ENCODE results near the gene SPHK2.
"Not testable (repeated sequence)": the region's sequence is repeated elsewhere in the genome, so short reads cannot be mapped to it uniquely, and the experiment has no call there.

The SPHK2 gene

DNA sequence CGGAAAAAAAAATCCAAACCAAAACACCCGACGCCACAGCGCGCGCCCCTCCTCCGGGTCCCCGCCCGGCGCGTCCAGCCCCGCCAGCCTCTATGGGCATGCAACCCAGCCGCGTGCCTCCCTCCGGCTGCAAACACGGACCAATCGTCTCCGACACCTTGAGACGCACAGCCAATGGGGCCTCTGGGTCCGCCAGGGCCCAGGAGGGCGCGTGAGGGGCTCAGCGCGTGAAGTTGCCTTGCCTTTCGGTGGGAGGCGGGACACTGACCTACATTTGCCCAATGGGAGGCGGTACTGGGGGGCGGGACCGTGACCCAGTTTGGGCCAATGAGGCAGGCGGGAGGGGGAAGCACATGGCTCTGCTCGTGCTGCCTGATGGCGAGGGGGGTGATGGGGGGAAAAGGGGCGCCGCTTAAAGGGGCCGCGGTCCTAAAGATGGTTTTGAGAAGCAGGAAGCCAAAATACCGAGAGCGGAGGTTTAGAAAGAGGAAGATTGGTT lies 18.2 kb downstream of the SPHK2 start:
- FAIRE-seq, result peak; percentile 35

DNA sequence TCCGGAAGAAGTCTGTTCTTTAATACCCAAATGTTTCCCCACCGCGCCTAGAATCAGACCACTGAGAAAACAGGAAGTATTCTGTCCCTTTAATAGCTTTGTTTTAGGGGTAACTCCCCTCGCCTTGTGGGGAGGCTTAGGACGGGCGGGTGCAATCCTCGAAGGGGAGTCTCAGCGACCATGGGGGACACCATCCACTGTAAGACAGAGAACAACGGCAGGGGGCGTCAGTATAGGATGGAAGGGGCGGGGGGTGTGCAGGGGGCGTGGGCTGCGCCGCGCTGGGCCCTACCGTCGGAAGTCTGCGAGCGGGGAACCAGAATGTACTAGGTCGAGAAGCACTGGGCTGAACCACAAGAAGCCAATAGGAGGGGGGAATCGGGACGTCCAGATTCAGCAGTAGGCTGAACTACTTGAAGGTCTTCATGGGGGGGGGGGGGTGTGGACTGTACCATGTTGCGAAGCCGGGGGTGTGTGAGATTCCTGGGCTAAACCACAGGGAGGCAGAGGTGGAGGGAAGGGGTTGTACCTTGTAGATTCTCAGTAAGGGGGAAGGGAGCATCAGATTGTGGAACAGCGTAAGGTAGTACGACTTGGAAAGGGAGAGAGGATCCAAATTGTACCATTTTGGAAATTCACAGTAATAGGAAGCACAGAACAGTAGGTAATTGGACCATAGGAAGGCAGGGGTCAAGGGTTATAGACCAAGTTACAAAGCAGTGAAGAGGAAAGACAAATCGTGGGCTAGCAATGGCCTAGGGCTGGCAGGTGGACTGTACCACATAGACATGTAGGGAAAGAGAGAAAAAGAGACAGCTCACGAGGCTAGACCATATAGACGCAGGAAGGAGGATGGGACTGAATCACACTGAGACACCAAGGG lies 18.9 kb downstream of the SPHK2 start:
- no peak for FAIRE-seq

DNA sequence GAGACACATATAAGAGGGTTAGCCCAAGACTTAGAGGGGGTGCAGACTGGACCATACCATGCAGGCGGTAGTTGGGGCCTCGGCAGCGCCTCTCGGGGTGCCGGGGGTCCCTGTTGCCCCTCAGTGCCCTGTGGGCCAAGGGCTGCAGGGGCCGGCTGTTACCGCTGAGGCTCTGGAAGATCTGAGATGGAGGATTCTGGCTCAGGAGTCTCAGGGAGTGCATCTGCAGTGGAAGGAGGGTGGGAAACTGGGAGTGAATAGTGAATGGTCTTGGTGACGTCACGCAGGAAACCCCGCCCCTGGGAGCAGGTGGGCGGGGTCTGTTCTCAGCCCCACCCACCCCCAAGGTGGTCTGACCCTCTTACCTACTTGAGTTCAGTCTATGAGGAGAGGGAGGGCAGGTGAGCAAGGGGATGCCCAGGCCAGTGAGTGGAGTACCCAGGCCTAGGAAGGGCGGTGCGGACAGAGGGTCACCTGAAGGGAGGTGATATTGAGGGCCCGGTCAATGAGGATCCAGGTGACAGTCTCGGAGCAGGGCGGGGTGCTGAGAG lies 19.6 kb downstream of the SPHK2 start:
- no peak for FAIRE-seq

DNA sequence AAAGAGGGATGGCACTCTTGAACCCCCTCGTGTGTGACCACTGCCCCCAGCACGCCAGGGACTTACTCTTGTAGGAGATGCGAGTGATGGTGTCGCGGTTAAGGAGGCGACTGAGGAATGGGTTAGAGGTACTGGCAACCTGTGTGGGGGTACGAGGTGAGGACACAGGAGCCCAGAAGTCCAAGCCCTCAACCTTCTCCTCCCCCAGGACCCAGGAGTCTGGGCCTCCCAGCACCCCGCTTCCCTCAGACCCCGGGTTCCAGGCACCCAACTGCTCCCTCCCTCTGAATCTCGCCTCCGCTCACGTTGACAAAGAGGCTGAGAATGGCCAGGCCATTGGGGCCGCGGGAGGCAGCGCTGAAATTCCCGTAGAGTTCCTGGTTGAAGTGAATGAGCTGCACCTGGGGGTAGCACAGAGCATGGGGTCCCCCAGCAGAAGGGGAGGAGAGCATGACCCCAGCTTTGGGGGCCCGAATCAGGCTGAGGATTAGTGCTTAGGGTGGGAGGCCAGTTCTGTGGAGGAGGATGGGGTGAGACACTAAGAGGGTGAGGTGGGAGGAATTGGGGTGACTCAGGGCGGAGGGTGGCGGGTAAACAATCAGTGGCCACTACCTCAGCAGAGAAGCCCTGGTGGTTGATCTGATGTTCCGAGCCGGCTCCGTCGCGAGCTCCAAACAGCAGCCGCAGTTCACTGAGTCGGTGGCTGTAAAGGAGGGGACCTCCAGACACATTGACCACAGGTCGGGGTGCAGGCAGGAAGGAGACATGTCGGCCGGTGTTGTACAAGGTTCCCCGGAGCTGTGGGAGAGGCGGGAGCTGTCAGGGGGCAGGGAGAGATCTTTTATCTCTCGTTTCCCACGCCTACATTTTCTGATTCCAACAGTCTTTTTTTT lies 20.4 kb downstream of the SPHK2 start:
- FAIRE-seq, result no peak

DNA sequence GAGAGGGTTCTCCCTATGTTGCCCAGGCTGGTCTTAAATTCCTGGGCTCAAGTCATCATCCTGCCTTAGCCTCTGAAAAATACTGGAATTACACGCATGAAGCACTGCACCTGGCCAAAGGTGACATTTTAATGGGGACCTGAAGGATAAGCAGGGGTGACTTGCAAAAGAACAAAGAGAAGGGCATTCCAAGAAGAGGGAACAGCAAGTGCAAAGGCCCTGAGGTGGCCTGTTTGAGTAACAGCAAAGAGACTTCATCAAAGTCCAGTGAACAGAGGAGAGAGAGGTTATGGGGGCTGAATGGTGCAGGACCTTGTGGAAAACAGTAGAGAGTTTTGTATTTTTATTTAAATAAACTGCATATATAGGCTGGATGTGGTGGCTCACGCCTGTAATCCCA lies 22.5 kb downstream of the SPHK2 start:
- FAIRE-seq, result no peak

DNA sequence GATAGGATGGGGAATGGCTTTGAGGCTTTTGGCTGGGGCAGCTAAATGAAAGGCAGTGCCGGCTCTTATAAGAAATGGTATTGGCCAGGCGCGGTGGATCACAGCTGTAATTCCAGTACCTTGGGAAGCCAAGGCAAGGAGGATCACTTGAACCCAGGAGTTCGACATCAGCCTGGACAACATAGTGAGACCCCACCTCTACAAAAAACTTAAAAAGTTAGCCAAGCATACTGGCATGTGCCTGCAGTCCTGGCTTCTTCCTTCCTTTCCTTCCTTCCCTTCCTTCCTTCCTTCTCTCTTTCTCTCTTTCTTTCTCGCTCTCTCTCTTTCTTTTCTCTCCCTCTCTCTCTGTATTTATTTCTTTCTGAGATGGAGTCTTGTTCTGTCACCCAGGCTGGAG lies 23.6 kb downstream of the SPHK2 start:
- FAIRE-seq, result no peak

DNA sequence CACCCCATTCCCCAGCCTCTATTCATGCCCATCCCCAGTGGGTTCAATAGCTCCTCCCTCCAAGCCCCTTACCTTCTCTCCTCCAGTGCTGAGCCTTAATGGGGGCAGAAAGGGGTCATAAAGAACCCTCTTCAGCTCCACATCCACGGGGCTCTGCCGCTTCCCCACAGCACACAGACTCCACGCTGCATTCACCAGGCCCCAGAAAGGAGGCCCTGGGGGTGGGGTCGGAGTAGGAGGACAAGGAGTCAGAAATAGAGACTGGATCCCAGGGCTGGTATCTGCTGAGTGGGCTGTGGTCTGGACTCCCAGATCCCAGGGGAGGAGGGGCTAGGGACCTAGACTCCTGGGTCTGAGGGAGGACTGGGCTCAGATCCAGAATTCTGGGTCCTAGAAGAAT lies 25.0 kb downstream of the SPHK2 start:
- no peak for FAIRE-seq

DNA sequence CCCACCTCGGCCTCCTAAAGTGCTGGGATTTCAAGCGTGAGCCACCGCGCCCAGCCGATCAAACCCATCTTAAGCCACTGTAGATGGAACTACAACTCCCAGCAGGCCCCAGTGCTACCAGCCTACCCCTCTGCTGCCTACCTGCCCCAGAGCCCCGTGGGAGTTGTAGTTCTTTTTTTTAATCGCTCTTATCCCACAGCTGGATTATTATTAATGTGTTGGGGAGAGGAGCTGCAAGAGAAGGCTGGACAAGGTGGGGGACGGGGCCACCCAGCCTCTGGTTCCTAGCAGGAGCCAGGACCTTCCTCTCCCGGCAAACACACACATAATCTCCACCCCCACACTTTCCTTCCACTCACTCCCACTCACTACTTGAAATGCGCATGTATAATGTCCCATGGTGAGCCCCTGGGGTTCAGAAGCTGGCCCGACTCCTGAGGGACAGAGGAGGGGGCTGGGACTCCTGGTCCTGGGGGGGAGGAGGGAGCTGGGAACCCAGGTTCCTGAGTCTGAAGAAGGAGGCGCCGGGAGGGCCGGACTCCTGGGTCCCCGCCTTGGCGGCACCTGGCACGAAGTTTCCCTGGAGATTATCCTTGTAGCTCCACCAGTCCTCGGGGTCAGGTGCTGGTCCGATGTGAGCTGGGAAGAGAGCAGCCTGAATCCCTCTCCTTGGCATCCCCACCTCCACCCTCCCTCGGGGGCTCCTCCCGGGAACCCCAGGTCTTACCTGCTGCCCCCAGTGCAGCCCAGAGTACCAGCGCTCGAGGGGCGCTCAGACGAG lies 25.7 kb downstream of the SPHK2 start:
- FAIRE-seq, result no peak

DNA sequence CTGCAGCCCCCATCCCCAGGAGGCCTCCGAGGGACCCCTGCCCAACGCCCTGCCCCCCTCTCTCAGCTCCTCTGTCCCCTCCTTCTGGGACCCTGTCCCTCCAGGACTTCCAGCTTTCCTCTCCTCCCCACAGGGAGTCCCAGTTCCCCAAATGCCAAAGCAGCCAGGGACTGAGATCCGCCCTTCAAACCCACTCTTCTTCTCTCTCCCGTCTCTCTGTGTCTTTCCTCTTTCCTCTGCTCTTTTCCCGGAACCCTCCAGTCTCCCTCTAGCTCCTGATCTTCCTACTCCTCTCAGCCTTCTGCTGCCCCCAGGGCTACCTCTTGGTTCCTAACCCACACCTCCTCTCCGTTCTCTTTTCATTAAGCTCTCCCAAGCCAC lies 26.3 kb downstream of the SPHK2 start:
- FAIRE-seq, result no peak

DNA sequence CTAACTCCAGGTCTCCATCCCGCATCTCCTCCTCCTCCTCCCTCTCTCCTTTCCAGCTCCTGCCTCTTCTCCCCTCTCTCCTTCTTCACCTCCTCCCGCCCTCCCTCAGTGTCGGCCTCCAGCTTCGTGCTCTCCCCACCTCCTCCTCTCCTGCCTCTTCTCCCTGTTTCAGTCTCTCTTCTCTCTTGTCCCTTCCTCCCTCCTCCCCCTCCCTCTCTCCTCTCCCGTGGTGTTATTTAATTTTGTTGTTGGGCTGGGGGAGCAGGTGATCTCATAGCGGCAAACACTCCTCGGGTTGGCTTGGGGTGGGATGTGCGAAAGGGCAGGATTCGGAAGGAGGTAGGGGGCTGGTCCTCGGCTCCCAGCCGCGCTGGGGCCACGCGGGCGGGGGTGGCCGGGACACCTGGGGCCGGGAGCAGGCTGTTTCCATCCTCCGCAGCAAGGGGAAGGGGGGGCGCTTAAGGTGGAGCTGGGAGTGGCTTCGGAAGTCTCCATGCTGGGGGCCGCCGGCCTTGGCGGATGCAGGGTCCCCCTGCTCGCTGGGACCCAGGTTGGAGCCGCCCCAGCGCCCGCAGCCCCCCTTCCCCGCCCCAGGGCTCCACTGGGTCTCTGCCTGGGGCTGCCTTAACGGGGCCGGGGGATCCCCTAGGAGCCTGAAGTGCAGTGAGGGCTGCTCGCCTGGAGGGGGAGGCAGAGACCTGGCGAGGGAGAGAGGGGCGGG lies 26.9 kb downstream of the SPHK2 start, which contains the start of gene CA11:
Gene CA11 (minus strand): TSS at position 187 of the 721 bp plus-strand sequence. CDS start 555 bp downstream, outside the sequence.
- FAIRE-seq, result no peak

DNA sequence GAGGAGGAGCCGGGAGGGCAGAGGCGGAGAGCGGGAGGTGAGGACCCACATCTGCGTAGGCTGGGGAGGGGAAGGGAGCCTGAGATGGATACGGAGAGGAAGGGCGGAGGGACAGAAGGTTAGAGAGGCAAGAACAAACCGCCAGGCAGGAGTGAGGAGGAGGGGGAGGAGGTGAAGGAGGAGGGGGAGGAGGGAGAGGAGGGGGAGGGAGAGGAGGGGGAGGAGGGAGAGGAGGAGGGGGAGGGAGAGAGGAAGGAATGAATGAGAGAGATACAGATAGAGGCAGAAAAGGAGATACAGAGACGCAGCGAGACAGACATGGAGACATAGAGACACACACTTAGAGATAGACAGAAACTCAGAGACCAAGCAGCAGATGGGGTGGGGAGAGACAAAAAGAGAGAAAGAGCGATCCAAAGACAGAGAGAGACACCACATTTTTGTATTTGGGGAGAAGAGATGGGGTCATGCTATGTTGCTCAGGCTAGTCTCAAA lies 27.5 kb downstream of the SPHK2 start:
- no peak for FAIRE-seq

DNA sequence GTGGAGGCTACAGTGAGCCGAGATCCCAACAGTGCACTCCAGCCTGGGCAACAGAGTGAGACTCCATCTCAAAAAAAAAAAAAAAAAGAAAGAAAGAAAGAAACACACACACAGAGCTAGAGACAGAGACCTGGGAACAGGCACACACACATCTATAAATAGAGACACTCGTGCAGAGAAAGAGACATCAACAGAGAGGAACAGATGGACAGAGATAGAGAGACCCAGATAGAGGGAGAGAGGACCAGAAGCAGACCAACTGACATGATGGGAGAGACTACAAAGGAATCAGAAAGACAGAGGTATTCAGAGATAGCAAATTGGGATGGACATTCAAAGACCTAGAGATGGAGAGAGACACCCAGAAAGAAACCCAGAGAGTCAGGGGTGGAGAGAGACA lies 28.8 kb downstream of the SPHK2 start:
- FAIRE-seq, result no peak

DNA sequence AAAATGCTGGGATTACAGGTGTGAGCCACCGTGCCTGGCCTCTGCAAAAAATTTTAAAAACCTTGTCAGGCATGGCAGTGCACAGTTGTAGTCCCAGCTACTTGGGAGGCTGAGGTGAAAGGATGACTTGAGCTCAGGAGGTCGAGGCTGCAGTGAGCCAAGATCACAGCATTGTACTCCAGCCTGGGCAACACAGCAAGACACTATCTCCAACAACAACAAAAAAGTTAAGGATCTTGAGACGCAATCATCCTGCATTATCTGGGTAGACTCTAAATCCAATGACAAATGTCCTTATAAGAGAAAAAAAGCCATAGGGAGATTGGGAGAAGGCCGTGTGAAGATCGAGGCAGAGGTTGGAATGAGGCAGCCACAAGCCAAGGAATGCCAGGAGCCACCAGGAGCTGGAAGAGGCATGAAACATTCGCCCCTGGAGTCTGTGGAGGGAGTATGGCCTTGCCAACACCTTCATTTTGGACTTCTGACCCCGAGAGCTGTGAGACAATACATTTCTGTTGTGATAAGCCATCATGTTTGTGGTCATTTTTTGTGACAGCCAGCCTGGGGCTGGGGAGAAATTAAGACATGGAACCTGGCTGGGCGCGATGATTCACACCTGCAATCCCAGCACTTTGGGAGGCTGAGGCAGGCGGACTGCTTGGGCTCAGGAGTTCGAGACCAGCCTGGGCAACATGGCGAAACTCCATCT lies 31.8 kb downstream of the SPHK2 start:
- FAIRE-seq, result no peak

DNA sequence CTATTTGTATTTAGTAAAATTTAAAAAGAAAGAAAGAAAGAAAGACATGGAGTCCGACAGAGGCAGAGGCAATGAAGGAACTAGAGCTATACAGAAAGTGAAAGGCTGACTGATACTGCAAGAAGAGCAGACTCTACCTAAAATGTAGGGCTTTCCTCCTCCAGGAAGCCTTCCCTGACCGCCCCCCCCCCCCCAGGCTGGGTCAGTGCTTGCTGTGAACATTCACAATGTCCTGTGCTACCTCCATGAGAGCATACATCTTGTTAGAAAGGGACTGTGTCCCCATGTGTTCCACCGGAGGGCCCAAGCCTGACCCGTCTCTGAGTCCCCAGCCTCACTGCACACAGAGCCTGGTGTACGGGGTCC lies 32.4 kb downstream of the SPHK2 start:
- FAIRE-seq, result no peak

DNA sequence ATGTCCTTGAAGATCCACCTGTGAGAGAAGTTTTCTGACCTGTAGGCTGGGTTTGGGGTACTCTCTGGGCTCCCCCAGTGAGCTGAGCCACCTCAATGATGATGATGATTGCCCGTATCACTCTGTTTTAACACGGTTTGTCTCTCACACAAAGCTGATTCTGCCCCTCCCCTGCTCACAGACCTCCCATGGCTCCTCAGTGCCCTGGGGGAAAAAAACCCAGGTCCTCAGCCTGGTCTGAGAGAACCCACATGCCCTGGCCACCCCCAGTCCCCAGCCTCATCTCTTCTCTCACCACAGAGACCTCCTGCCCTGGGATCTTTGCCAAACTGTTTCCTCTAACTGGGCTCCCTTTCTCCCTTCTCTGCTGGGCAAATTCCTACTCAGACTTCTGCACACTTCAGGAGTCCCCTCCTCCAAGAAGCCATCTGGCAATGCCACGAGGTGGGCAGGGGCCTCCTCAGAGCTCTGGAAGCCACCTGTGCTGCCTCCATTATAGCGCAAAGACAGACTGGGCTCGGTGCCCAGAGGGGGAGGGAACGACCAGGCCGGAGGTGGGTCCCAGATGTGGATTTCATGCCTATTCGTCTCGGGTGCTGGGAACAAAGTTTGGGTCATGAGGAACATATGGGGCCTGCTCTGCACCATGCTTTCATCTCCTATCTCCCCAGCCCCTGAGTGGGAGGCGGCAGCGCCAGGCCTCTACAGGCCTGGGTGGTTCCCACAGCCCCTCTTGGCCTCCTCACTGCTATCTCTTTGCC lies 35.2 kb downstream of the SPHK2 start:
- no peak for FAIRE-seq

DNA sequence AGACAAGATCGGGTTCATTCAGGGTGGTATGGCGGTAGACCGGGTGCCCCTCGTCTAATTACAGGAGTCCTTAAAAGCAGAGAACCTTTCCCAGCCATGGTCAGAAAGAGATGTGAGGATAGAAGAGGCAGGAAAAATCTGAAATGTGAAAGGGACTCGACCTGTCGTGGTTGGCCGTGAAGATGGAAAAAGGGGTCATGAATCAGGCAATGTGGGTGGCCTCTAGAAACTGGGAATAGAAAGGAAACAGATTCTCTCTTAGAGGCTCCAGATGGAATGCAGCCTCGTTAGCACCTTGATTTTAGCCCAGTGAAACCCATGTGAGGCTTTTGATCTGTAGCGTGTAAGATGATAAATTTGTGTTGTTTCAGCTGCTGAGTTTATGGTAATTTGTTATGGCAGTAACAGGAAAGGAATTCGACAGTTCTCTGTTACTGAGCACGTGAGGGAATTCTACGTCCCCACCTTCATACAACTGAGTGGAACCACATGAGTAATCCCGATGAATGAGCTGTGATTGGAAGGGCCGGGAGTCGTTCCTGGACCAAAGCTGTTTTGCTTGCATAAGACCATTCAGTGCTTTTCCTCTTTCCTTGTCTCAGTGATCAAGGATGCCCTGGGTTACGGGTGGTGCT lies 37.7 kb downstream of the SPHK2 start:
- FAIRE-seq, result no peak

DNA sequence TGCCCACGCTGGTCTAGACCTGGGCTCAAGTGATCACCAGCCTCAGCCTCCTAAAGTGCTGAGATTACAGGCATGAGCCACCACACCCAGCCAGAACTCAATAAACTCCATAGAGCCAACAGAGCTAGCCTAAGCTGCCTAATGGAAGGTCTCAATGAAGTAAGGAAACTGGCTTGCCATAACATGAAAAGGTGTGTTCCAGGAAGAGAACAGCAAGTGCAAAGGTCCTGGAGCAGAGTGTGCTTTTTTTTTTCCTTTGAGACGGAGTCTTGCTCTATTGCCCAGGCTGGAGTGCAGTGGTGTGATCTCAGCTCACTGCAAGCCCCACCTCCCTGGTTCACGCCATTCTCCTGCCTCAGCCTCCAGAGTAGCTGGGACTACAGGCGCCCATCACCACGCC lies 38.5 kb downstream of the SPHK2 start:
- FAIRE-seq, result not testable (repeated sequence)

DNA sequence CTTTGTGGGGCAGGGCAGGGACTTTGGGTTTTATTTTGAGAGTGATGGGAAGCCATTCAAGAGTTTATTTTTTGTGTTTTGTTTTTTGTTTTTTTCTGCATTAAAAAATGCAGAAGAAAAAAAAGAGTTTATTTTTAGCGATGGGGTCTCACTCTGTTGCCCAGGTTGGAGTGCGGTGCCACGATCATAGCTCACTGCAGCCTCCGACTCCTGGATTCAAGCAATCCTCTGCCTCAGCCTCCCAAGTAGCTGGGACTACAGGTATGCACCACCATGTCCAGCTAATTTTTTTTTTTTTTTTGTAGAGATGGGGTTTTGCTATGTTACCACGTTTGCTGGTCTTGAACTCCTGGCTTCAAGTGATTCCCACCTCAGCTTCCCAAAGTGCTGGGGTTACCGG lies 39.2 kb downstream of the SPHK2 start:
- no peak for FAIRE-seq

DNA sequence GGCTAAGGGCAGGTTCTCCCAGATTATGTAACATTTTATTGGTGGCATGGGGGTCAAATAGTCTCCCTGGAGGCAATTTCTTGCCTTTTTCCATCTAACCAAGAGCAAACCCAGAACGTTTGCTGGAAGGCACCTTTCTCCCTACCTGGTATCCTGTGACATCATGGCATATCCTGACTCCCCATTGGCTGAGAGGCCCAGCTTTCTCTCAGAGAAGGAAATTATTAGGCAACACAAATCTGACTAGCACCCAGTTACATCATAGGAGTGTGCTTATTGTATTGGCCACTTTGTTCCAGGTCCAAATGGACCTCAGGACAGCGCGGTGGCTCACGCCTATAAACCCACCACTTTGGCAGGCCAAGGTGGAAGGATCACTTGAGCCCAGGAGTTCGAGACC lies 40.5 kb downstream of the SPHK2 start:
- FAIRE-seq, result no peak

All from A204.1 (cell line).